Pancreas (tissue), 10 donors: ENCODE data around the gene RAD51B. TPM values are rescaled to one million over a fixed set of nuclear protein-coding genes. Genes with fewer than 3 reads are reported as not detected.

Source experiments
- ATAC-seq, 4 donors: fragments of 200-7000 bp; cut with Tn5 transposase; one replicate each; pipeline versions ENCODE4 v1.8.0 to v1.9.1; 2020; ENCODE audit warnings: mild to moderate bottlenecking in 4 of 4, moderate library complexity in 4 of 4
- DNase-seq, 6 donors: peaks; one replicate each; pipeline ENCODE4 v3.0.0-alpha.2; 2020
- FAIRE-seq: peaks from 2 replicates; lab custom pipeline; 2012; peaks lifted over from hg19 to GRCh38; lab: Jason Lieb, UNC
- H3K27ac ChIP-seq, 4 donors: fragments of 200-600 bp; sonication (generic); 1 replicate in 3 of 4; 2 replicates in 1 of 4; pipeline versions ENCODE4 v1.5.0 to v1.8.0; 2020
- H3K27me3 ChIP-seq, 4 donors: fragments of 200-600 bp; one replicate each; pipeline ENCODE4 v1.8.0; 2021
- H3K36me3 ChIP-seq, 3 donors: fragments of 200-600 bp; sonication (generic) in 1 of 3; one replicate each; pipeline versions ENCODE4 v1.5.0 to v1.8.0; 2020 to 2021
- H3K4me1 ChIP-seq, 3 donors: fragments of 200-600 bp; one replicate each; pipeline ENCODE4 v1.8.0; 2021
- H3K4me3 ChIP-seq, 4 donors: fragments of 200-600 bp; sonication (generic) in 2 of 4; one replicate each; pipeline versions ENCODE4 v1.5.0 to v1.8.0; 2020 to 2021
- H3K9me3 ChIP-seq, 4 donors: fragments of 200-600 bp; one replicate each; pipeline ENCODE4 v1.8.0; 2021
- CTCF ChIP-seq, 4 donors: fragments of 200-600 bp; sonication (generic) in 3 of 4; IDR thresholded peaks; one replicate each; pipeline versions ENCODE4 v1.5.0 to v1.8.0; 2021; ENCODE audit warnings: antibody characterized with exemption in 4 of 4
- whole genome bisulfite sequencing, 2 donors: extraction: QIAGEN DNeasy Blood & Tissue Kit; methylation state at CpG; one replicate each; pipeline ENCODE4 v1.1.7; 2013; 5-methylcytosine and 5-hydroxymethylcytosine counted together
- intact Hi-C, 3 donors: fragments of 100-400 bp; cut with DNase I; formaldehyde crosslinking; loops; one replicate each; pipeline versions ENCODE4 v1.11.1 to v1.14.2; 2022
- polyA plus RNA-seq, 2 donors: library from polyadenylated mRNA; stranded (reverse); fragments of 200-250 nt; gene quantifications; one replicate each; pipeline ENCODE4 v1.2.3, GENCODE V29; 2013
- total RNA-seq, 6 donors: library from RNA; stranded (reverse); fragmentation: NEBNext Ultra II Directional in 4 of 6; extraction: Animal tissue kit (Norgen Biotek cat#: 25700) in 4 of 6; gene quantifications; one replicate each; pipeline versions ENCODE4 v1.2.1 to v1.2.4, GENCODE V29; 2021 to 2023
- donor health status: healthy with polysubstance abuse.
- donor health status: DM: no; HTN: no; CAD: no; lungs with moderate emphysema.
- donor health status: DM: no; HTN: no; CAD: no.
- donor health status: control.
- donor health status: control.
- donor health status: Bipolar disorder and iron deficiency.
- donor health status: DM: yes; HTN: yes; CAD: no.
- donor health status: DM: no; HTN: no; CAD: no.
- donor health status: DM: no; HTN: no; CAD: no.
- donor health status: DM: yes; HTN: yes; CAD: no.

Gene RAD51B
- total and polyA plus RNA-seq, 8 donors = 1.1 to 17.3 (median 5.8) TPM

GRCh38 chr14:67975470-67975869 is 155.9 kb downstream of the RAD51B start:
- H3K27ac ChIP-seq = no peak overlapping the region
- 39 to 43% methylated on average over 6 of the region's 6 CpGs for WGBS, 2 donors
- DNase-seq (no peak), FAIRE-seq (no peak), ATAC-seq (peak in 2 of 4 donors; percentile 25 to 42)
- H3K4me1 ChIP-seq = peaks cover 9 to 31% (median 19%) of the 10 kb centered on the region in 3 donors
- H3K36me3 ChIP-seq = no peaks in the 10 kb centered on the region
- no peaks in the 10 kb centered on the region for H3K9me3 ChIP-seq
- no peak for TF ChIP-seq CTCF (IDR thresholded peaks at IDR 0.05)
- peak overlapping the region in 1 of 4 donors; percentile 10 for H3K4me3 ChIP-seq
- intact Hi-C loops = no loop called here
- no peaks in the 10 kb centered on the region for H3K27me3 ChIP-seq

GRCh38 chr14:67977434-67978034 is 158.0 kb downstream of the RAD51B start:
- H3K27me3 ChIP-seq = no peaks in the 10 kb centered on the region
- no peak for FAIRE-seq
- peaks cover 9 to 24% (median 19%) of the 10 kb centered on the region in 3 donors for H3K4me1 ChIP-seq
- peak overlapping the region in 2 of 4 donors; percentile 6 to 11 for H3K27ac ChIP-seq
- intact Hi-C loops = no loop called here
- ATAC-seq = peak in 3 of 4 donors; percentile 77 to 94 (median 86)
- 16% methylated on average over 1 of the region's 1 CpG for WGBS, 2 donors
- TF ChIP-seq CTCF (IDR thresholded peaks at IDR 0.05) = no peak
- no peaks in the 10 kb centered on the region for H3K36me3 ChIP-seq
- H3K9me3 ChIP-seq = no peaks in the 10 kb centered on the region
- H3K4me3 ChIP-seq = no peak overlapping the region
- no peak for DNase-seq

GRCh38 chr14:67978749-67979148 is 159.2 kb downstream of the RAD51B start:
- Histone ChIP-seq H3K36me3 (no peaks in the 10 kb centered on the region), H3K4me1 (peaks cover 9 to 22% (median 19%) of the 10 kb centered on the region in 3 donors), H3K27me3 (no peaks in the 10 kb centered on the region), H3K4me3 (no peak overlapping the region), H3K9me3 (no peaks in the 10 kb centered on the region), H3K27ac (no peak overlapping the region)
- FAIRE-seq = no peak
- no peak for ATAC-seq
- intact Hi-C loops = no loop called here
- no peak for TF ChIP-seq CTCF (IDR thresholded peaks at IDR 0.05)
- DNase-seq = no peak

GRCh38 chr14:67982711-67983608 is 163.4 kb downstream of the RAD51B start:
- no peak overlapping the region for H3K4me3 ChIP-seq
- ATAC-seq (no peak), DNase-seq (no peak), FAIRE-seq (no peak)
- peaks cover 0 to 2% (median 2%) of the 10 kb centered on the region in 3 donors for H3K4me1 ChIP-seq
- H3K27ac ChIP-seq = no peak overlapping the region
- intact Hi-C loops = no loop called here
- 93 to 94% methylated on average over 3 of the region's 3 CpGs for WGBS, 2 donors
- no peaks in the 10 kb centered on the region for H3K9me3 ChIP-seq
- H3K27me3 ChIP-seq = no peaks in the 10 kb centered on the region
- TF ChIP-seq CTCF (IDR thresholded peaks at IDR 0.05) = no peak
- no peaks in the 10 kb centered on the region for H3K36me3 ChIP-seq
